Measurements from ENCODE around the gene SWAP70.

- TF ChIP-seq CTCF (conservative IDR thresholded peaks at IDR 0.05 in 1 of 2, IDR thresholded peaks at IDR 0.05 in 1 of 2; ENCODE audit: extremely low read depth in 1 of 2, insufficient read depth in 1 of 2, low read depth in 1 of 2, low read length in 2 of 2) (peak in 1 of 2 donors; percentile 67), EZH2 (IDR thresholded peaks at IDR 0.05; ENCODE audit: borderline replicate concordance, low read length) (no peak)
These were observed at the start of gene SWAP70 for GRCh38 chr11:9663699-9664275.

Measured in mammary epithelial cell (primary cell).